Measurements from ENCODE around the gene STPG3.

- TF ChIP-seq, protein P1, sequence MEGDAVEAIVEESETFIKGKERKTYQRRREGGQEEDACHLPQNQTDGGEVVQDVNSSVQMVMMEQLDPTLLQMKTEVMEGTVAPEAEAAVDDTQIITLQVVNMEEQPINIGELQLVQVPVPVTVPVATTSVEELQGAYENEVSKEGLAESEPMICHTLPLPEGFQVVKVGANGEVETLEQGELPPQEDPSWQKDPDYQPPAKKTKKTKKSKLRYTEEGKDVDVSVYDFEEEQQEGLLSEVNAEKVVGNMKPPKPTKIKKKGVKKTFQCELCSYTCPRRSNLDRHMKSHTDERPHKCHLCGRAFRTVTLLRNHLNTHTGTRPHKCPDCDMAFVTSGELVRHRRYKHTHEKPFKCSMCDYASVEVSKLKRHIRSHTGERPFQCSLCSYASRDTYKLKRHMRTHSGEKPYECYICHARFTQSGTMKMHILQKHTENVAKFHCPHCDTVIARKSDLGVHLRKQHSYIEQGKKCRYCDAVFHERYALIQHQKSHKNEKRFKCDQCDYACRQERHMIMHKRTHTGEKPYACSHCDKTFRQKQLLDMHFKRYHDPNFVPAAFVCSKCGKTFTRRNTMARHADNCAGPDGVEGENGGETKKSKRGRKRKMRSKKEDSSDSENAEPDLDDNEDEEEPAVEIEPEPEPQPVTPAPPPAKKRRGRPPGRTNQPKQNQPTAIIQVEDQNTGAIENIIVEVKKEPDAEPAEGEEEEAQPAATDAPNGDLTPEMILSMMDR (conservative IDR thresholded peaks at IDR 0.05; ENCODE audit: low read depth in 2 of 2), result no peak
- TF ChIP-seq POLR2AphosphoS5 (IDR thresholded peaks at IDR 0.05; ENCODE audit: low read depth) (no peak), EZH2 (IDR thresholded peaks at IDR 0.05; ENCODE audit: low read depth, unreplicated experiment) (no peak), JUNB (IDR thresholded peaks at IDR 0.05; ENCODE audit: unreplicated experiment) (no peak), STAT1 (IDR thresholded peaks at IDR 0.05; ENCODE audit: unreplicated experiment) (no peak)
- TF ChIP-seq, protein P2, sequence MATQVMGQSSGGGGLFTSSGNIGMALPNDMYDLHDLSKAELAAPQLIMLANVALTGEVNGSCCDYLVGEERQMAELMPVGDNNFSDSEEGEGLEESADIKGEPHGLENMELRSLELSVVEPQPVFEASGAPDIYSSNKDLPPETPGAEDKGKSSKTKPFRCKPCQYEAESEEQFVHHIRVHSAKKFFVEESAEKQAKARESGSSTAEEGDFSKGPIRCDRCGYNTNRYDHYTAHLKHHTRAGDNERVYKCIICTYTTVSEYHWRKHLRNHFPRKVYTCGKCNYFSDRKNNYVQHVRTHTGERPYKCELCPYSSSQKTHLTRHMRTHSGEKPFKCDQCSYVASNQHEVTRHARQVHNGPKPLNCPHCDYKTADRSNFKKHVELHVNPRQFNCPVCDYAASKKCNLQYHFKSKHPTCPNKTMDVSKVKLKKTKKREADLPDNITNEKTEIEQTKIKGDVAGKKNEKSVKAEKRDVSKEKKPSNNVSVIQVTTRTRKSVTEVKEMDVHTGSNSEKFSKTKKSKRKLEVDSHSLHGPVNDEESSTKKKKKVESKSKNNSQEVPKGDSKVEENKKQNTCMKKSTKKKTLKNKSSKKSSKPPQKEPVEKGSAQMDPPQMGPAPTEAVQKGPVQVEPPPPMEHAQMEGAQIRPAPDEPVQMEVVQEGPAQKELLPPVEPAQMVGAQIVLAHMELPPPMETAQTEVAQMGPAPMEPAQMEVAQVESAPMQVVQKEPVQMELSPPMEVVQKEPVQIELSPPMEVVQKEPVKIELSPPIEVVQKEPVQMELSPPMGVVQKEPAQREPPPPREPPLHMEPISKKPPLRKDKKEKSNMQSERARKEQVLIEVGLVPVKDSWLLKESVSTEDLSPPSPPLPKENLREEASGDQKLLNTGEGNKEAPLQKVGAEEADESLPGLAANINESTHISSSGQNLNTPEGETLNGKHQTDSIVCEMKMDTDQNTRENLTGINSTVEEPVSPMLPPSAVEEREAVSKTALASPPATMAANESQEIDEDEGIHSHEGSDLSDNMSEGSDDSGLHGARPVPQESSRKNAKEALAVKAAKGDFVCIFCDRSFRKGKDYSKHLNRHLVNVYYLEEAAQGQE (IDR thresholded peaks at IDR 0.05; ENCODE audit: unreplicated experiment), result no peak
- TF ChIP-seq, protein P3, sequence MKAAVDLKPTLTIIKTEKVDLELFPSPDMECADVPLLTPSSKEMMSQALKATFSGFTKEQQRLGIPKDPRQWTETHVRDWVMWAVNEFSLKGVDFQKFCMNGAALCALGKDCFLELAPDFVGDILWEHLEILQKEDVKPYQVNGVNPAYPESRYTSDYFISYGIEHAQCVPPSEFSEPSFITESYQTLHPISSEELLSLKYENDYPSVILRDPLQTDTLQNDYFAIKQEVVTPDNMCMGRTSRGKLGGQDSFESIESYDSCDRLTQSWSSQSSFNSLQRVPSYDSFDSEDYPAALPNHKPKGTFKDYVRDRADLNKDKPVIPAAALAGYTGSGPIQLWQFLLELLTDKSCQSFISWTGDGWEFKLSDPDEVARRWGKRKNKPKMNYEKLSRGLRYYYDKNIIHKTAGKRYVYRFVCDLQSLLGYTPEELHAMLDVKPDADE (IDR thresholded peaks at IDR 0.05), result no peak
These were observed 9.4 kb upstream of the STPG3 start for GRCh38 chr9:137241490-137242268.

All from GM23338 (cell line).